GM13976 (cell line): Measurements from ENCODE around the gene ADAM12.
"Not testable (repeated sequence)": the region's sequence is repeated elsewhere in the genome, so short reads cannot be mapped to it uniquely, and the experiment has no call there.

Experiments
- DNase-seq: peaks from one replicate; pipeline ENCODE4 v3.0.0; 2012; ENCODE audit warnings: low spot score
- CTCF ChIP-seq: IDR thresholded peaks from 2 replicates; pipeline ENCODE4 v1.5.1; 2012; ENCODE audit warnings: borderline replicate concordance, mild to moderate bottlenecking; ENCODE audit not compliant: insufficient read depth; ENCODE audit errors: extremely low read depth, missing control alignments, control extremely low read depth
- in situ Hi-C: fragments of 300-500 bp; cut with MboI; formaldehyde crosslinking; loops from one replicate; pipeline ENCODE4 v1.12.0; 2022; ENCODE audit warnings: low sequenced_read_pairs, mixed read lengths, inconsistent platforms; ENCODE audit not compliant: unreplicated experiment

The ADAM12 gene

GRCh38 chr10:126353666-126354065 lies 34.6 kb downstream of the ADAM12 start:
- DNase-seq: no peak
- no peak for TF ChIP-seq CTCF
- in situ Hi-C loops: no loop called here

- DNase-seq: no peak
- TF ChIP-seq CTCF: no peak
- in situ Hi-C loops: no loop called here
Observed at GRCh38 chr10:126352453-126352852, 35.8 kb downstream of the ADAM12 start.

- TF ChIP-seq CTCF: no peak
- in situ Hi-C loops: no loop called here
Observed at GRCh38 chr10:126351021-126351420, 37.3 kb downstream of the ADAM12 start.

GRCh38 chr10:126350216-126350992 lies 37.9 kb downstream of the ADAM12 start:
- DNase-seq: no peak
- TF ChIP-seq CTCF: no peak
- in situ Hi-C loops: no loop called here

More at GRCh38 chr10:126351021-126351420, 37.3 kb downstream of the ADAM12 start:
- DNase-seq: no peak

GRCh38 chr10:126349676-126350075 lies 38.6 kb downstream of the ADAM12 start:
- no peak for TF ChIP-seq CTCF
- DNase-seq: no peak
- in situ Hi-C loops: no loop called here

- DNase-seq: no peak
- in situ Hi-C loops: no loop called here
- no peak for TF ChIP-seq CTCF
Observed at GRCh38 chr10:126349101-126349500, 39.2 kb downstream of the ADAM12 start.

GRCh38 chr10:126343496-126343895 lies 44.8 kb downstream of the ADAM12 start:
- DNase-seq, in situ Hi-C loops: not testable (repeated sequence)
